Measurements from ENCODE around the gene NHP2.

GRCh38 chr5:178114325-178115135, 39.2 kb downstream of the NHP2 start:
- TF ChIP-seq CTCF (conservative IDR thresholded peaks at IDR 0.05; ENCODE audit: low read depth, low read length) (no peak), EZH2 (IDR thresholded peaks at IDR 0.05; ENCODE audit: borderline replicate concordance, low read depth, low read length, poor library complexity, severe bottlenecking) (no peak)

Data from A673 (cell line).